Astrocyte (in vitro differentiated cells and primary cell): ENCODE data around the gene SLC25A33. TPM values are rescaled to one million over a fixed set of nuclear protein-coding genes. Genes with fewer than 3 reads are reported as not detected.

Experiments used
- DNase-seq: peaks from one replicate; pipeline ENCODE4 v3.0.0-alpha.2; 2010; ENCODE audit warnings: low read depth
- FAIRE-seq: peaks from 2 replicates; lab custom pipeline; 2011; peaks lifted over from hg19 to GRCh38; lab: Jason Lieb, UNC
- H2AFZ ChIP-seq: 2 replicates; pipeline ENCODE4 v1.6.0; 2012; ENCODE audit warnings: low read depth, low read length, inconsistent platforms
- H3K27ac ChIP-seq: 2 replicates; pipeline ENCODE4 v1.5.1; 2011; ENCODE audit warnings: low read depth, low read length, inconsistent platforms
- H3K27me3 ChIP-seq: 2 replicates; pipeline ENCODE4 v1.6.0; 2011; ENCODE audit warnings: low read length, inconsistent platforms; ENCODE audit not compliant: insufficient read depth
- H3K36me3 ChIP-seq: 2 replicates; pipeline ENCODE4 v1.5.1; 2011; ENCODE audit warnings: low read length, inconsistent platforms; ENCODE audit not compliant: insufficient read depth
- H3K4me1 ChIP-seq: 2 replicates; pipeline ENCODE4 v1.5.1; 2011; ENCODE audit warnings: low read length, inconsistent platforms; ENCODE audit not compliant: insufficient read depth
- H3K4me2 ChIP-seq: 2 replicates; pipeline ENCODE4 v1.6.0; 2012; ENCODE audit warnings: low read length, inconsistent platforms
- H3K4me3 ChIP-seq: 2 replicates; pipeline ENCODE4 v1.5.1; 2011; ENCODE audit warnings: low read depth, mild to moderate bottlenecking, low read length, inconsistent platforms; ENCODE audit not compliant: insufficient read depth
- H3K79me2 ChIP-seq: 2 replicates; pipeline ENCODE4 v1.6.0; 2012; ENCODE audit warnings: mild to moderate bottlenecking, low read length, inconsistent platforms; ENCODE audit not compliant: insufficient read depth
- H3K9ac ChIP-seq: 2 replicates; pipeline ENCODE4 v1.6.0; 2012; ENCODE audit warnings: mild to moderate bottlenecking, low read length, inconsistent platforms
- H3K9me3 ChIP-seq: 2 replicates; pipeline ENCODE4 v1.5.1; 2012; ENCODE audit warnings: low read depth, mild to moderate bottlenecking, low read length, inconsistent platforms; ENCODE audit not compliant: insufficient read depth
- H4K20me1 ChIP-seq: 2 replicates; pipeline ENCODE4 v1.6.0; 2012; ENCODE audit warnings: low read length, inconsistent platforms; ENCODE audit not compliant: insufficient read depth
- H3K27ac Mint-ChIP-seq: one replicate; pipeline ENCODE4 v1.8.0; 2021; ENCODE audit warnings: mild to moderate bottlenecking, mixed read lengths; ENCODE audit not compliant: unreplicated experiment
- H3K27me3 Mint-ChIP-seq: one replicate; pipeline ENCODE4 v1.8.0; 2021; ENCODE audit warnings: low read depth, mixed read lengths; ENCODE audit not compliant: unreplicated experiment
- H3K36me3 Mint-ChIP-seq: one replicate; pipeline ENCODE4 v1.8.0; 2021; ENCODE audit warnings: low read depth, mixed read lengths; ENCODE audit not compliant: unreplicated experiment
- H3K4me1 Mint-ChIP-seq: one replicate; pipeline ENCODE4 v1.8.0; 2021; ENCODE audit warnings: low read depth, mixed read lengths; ENCODE audit not compliant: unreplicated experiment
- H3K4me3 Mint-ChIP-seq: one replicate; pipeline ENCODE4 v1.8.0; 2021; ENCODE audit warnings: mild to moderate bottlenecking, moderate library complexity, mixed read lengths; ENCODE audit not compliant: unreplicated experiment
- H3K9me3 Mint-ChIP-seq: one replicate; pipeline ENCODE4 v1.8.0; 2021; ENCODE audit warnings: mild to moderate bottlenecking, mixed read lengths; ENCODE audit not compliant: unreplicated experiment
- CTCF ChIP-seq: IDR thresholded peaks from 2 replicates; pipeline ENCODE4 v1.5.1; 2011; ENCODE audit warnings: low read depth, mild to moderate bottlenecking, inconsistent platforms, low read length, moderate library complexity; ENCODE audit not compliant: insufficient read depth
- EZH2 ChIP-seq: IDR thresholded peaks from 2 replicates; pipeline ENCODE4 v1.6.1; 2012; ENCODE audit warnings: mild to moderate bottlenecking, low read length, inconsistent platforms; ENCODE audit not compliant: insufficient read depth
- total RNA-seq: library from RNA; stranded (reverse); gene quantifications from 2 replicates; pipeline ENCODE4 v1.2.1, GENCODE V29; 2021

The SLC25A33 gene
- total RNA-seq, 1 donor from 2014 or later: 6.7 TPM

- DNase-seq: no peak
- H3K9me3 Mint-ChIP-seq: no peaks in the 10 kb centered on the region
Observed at GRCh38 chr1:9626201-9626608, 86.9 kb downstream of the SLC25A33 start.

GRCh38 chr1:9628541-9629444 is 89.5 kb downstream of the SLC25A33 start:
- Mint-ChIP-seq H3K4me1 (peaks cover 4% of the 10 kb centered on the region), H3K27ac (no peak overlapping the region), H3K36me3 (no peaks in the 10 kb centered on the region), H3K4me3 (no peak overlapping the region), H3K27me3 (peaks cover 25% of the 10 kb centered on the region), H3K9me3 (no peaks in the 10 kb centered on the region)
- DNase-seq: no peak
- Histone ChIP-seq H3K4me2 (no peak overlapping the region), H3K9ac (no peak overlapping the region), H2AFZ (no peak overlapping the region), H3K36me3 (no peaks in the 10 kb centered on the region), H3K9me3 (no peaks in the 10 kb centered on the region), H3K79me2 (no peaks in the 10 kb centered on the region), H3K27ac (no peak overlapping the region), H4K20me1 (no peaks in the 10 kb centered on the region), H3K4me1 (peaks cover 5% of the 10 kb centered on the region), H3K27me3 (no peaks in the 10 kb centered on the region), H3K4me3 (no peak overlapping the region)
- TF ChIP-seq EZH2 (no peak), CTCF (no peak)
- FAIRE-seq: no peak

More at GRCh38 chr1:9626201-9626608, 86.9 kb downstream of the SLC25A33 start:
- Histone ChIP-seq H3K27me3 (no peaks in the 10 kb centered on the region), H3K36me3 (no peaks in the 10 kb centered on the region), H3K9me3 (no peaks in the 10 kb centered on the region), H2AFZ (no peak overlapping the region), H3K4me2 (no peak overlapping the region), H3K27ac (no peak overlapping the region), H3K9ac (no peak overlapping the region), H3K4me3 (no peak overlapping the region), H3K4me1 (peaks cover 5% of the 10 kb centered on the region), H3K79me2 (no peaks in the 10 kb centered on the region), H4K20me1 (no peaks in the 10 kb centered on the region)
- H3K4me1 Mint-ChIP-seq: peaks cover 4% of the 10 kb centered on the region
- FAIRE-seq: no peak
- no peak overlapping the region for H3K27ac Mint-ChIP-seq
- no peaks in the 10 kb centered on the region for H3K36me3 Mint-ChIP-seq
- H3K27me3 Mint-ChIP-seq: peaks cover 21% of the 10 kb centered on the region
- TF ChIP-seq CTCF (no peak), EZH2 (no peak)
- no peak overlapping the region for H3K4me3 Mint-ChIP-seq
